ENCODE measurements around the gene SFR1.
"Not testable (repeated sequence)": the region's sequence is repeated elsewhere in the genome, so short reads cannot be mapped to it uniquely, and the experiment has no call there.

SFR1 gene

GRCh38 chr10:104144931-104145330 lies 23.0 kb downstream of the SFR1 start:
- Histone ChIP-seq H3K27ac (no peak overlapping the region), H3K9me3 (ENCODE audit: severe bottlenecking) (no peaks in the 10 kb centered on the region), H3K27me3 (ENCODE audit: insufficient read depth, low read depth, severe bottlenecking) (no peaks in the 10 kb centered on the region), H3K4me3 (ENCODE audit: low read depth, low read length) (no peak overlapping the region), H3K36me3 (no peaks in the 10 kb centered on the region)
- no peak for TF ChIP-seq CTCF (IDR thresholded peaks at IDR 0.05; ENCODE audit: low read depth, low read length)
- DNase-seq: no peak

GRCh38 chr10:104146882-104147281 lies 24.9 kb downstream of the SFR1 start:
- no peak for DNase-seq
- no peaks in the 10 kb centered on the region for H3K27me3 ChIP-seq (ENCODE audit: insufficient read depth, low read depth, severe bottlenecking)
- no peaks in the 10 kb centered on the region for H3K36me3 ChIP-seq
- peaks cover 3% of the 10 kb centered on the region for H3K9me3 ChIP-seq (ENCODE audit: severe bottlenecking)
- no peak for TF ChIP-seq CTCF (IDR thresholded peaks at IDR 0.05; ENCODE audit: low read depth, low read length)
- no peak overlapping the region for H3K4me3 ChIP-seq (ENCODE audit: low read depth, low read length)
- no peak overlapping the region for H3K27ac ChIP-seq

- TF ChIP-seq CTCF (IDR thresholded peaks at IDR 0.05; ENCODE audit: low read depth, low read length): no peak
- Histone ChIP-seq H3K27ac (no peak overlapping the region), H3K27me3 (ENCODE audit: insufficient read depth, low read depth, severe bottlenecking) (no peaks in the 10 kb centered on the region), H3K9me3 (ENCODE audit: severe bottlenecking) (peaks cover 6% of the 10 kb centered on the region), H3K4me3 (ENCODE audit: low read depth, low read length) (no peak overlapping the region), H3K36me3 (no peaks in the 10 kb centered on the region)
- no peak for DNase-seq
Observed at GRCh38 chr10:104150139-104150538, 28.2 kb downstream of the SFR1 start.

- no peaks in the 10 kb centered on the region for H3K27me3 ChIP-seq (ENCODE audit: insufficient read depth, low read depth, severe bottlenecking)
- no peak for TF ChIP-seq CTCF (IDR thresholded peaks at IDR 0.05; ENCODE audit: low read depth, low read length)
- DNase-seq: no peak
- H3K9me3 ChIP-seq (ENCODE audit: severe bottlenecking): peaks cover 6% of the 10 kb centered on the region
- no peak overlapping the region for H3K4me3 ChIP-seq (ENCODE audit: low read depth, low read length)
- H3K36me3 ChIP-seq: no peaks in the 10 kb centered on the region
- no peak overlapping the region for H3K27ac ChIP-seq
Observed at GRCh38 chr10:104151737-104152136, 29.8 kb downstream of the SFR1 start.

- no peak for DNase-seq
- no peak for TF ChIP-seq CTCF (IDR thresholded peaks at IDR 0.05; ENCODE audit: low read depth, low read length)
- no peaks in the 10 kb centered on the region for H3K27me3 ChIP-seq (ENCODE audit: insufficient read depth, low read depth, severe bottlenecking)
- no peaks in the 10 kb centered on the region for H3K36me3 ChIP-seq
- no peak overlapping the region for H3K27ac ChIP-seq
- no peak overlapping the region for H3K4me3 ChIP-seq (ENCODE audit: low read depth, low read length)
- H3K9me3 ChIP-seq (ENCODE audit: severe bottlenecking): peaks cover 6% of the 10 kb centered on the region
Observed at GRCh38 chr10:104155591-104155990, 33.6 kb downstream of the SFR1 start.

- H3K4me3 ChIP-seq (ENCODE audit: low read depth, low read length): no peak overlapping the region
- no peak overlapping the region for H3K27ac ChIP-seq
- H3K36me3 ChIP-seq: no peaks in the 10 kb centered on the region
- no peak for TF ChIP-seq CTCF (IDR thresholded peaks at IDR 0.05; ENCODE audit: low read depth, low read length)
- no peaks in the 10 kb centered on the region for H3K27me3 ChIP-seq (ENCODE audit: insufficient read depth, low read depth, severe bottlenecking)
- no peak for DNase-seq
- no peaks in the 10 kb centered on the region for H3K9me3 ChIP-seq (ENCODE audit: severe bottlenecking)
Observed at GRCh38 chr10:104170610-104171254, 48.8 kb downstream of the SFR1 start.

GRCh38 chr10:104174136-104174535 lies 52.2 kb downstream of the SFR1 start:
- not testable (repeated sequence) for H3K27ac ChIP-seq; H3K36me3 ChIP-seq; H3K4me3 ChIP-seq (ENCODE audit: low read depth, low read length); DNase-seq; H3K9me3 ChIP-seq (ENCODE audit: severe bottlenecking); H3K27me3 ChIP-seq (ENCODE audit: insufficient read depth, low read depth, severe bottlenecking)

Data from WERI-Rb-1 (cell line).